GM23338 (cell line): ENCODE measurements around the gene VWA2. TPM values are rescaled to one million over a fixed set of nuclear protein-coding genes. Genes with fewer than 3 reads are reported as not detected.

Experiments
- ATAC-seq: fragments of 200-7000 bp; cut with Tn5 transposase; 3 replicates; pipeline ENCODE4 v1.9.1; 2020
- DNase-seq: peaks from one replicate; pipeline ENCODE4 v3.0.0-alpha.2; 2015; ENCODE audit warnings: low spot score
- H2AFZ ChIP-seq: fragments of 200-600 bp; sonication (generic); 2 replicates; pipeline ENCODE4 v1.8.0; 2016; ENCODE audit warnings: antibody characterized with exemption, mild to moderate bottlenecking, moderate library complexity
- H3F3A ChIP-seq: fragments of 200-600 bp; sonication (generic); replicated peaks from 2 replicates; pipeline ENCODE4 v1.8.0; 2017; ENCODE audit warnings: antibody characterized with exemption, mixed run types, low read depth
- H3K27ac ChIP-seq: fragments of 200-600 bp; sonication (generic); 2 replicates; pipeline ENCODE4 v1.6.1; 2016; ENCODE audit warnings: low read depth
- H3K27me3 ChIP-seq: fragments of 200-600 bp; sonication (generic); 2 replicates; pipeline ENCODE4 v1.8.0; 2016; ENCODE audit warnings: mild to moderate bottlenecking, mixed run types, moderate library complexity; ENCODE audit not compliant: insufficient read depth
- H3K36me3 ChIP-seq: fragments of 200-600 bp; sonication (generic); 2 replicates; pipeline ENCODE4 v1.8.0; 2016; ENCODE audit warnings: mild to moderate bottlenecking; ENCODE audit not compliant: insufficient read depth
- H3K4me1 ChIP-seq: fragments of 200-600 bp; sonication (generic); 2 replicates; pipeline ENCODE4 v1.8.0; 2016; ENCODE audit warnings: mild to moderate bottlenecking, moderate library complexity; ENCODE audit not compliant: insufficient read depth
- H3K4me2 ChIP-seq: fragments of 200-600 bp; sonication (generic); 2 replicates; pipeline ENCODE4 v1.7.1; 2017; ENCODE audit warnings: mixed run types
- H3K4me3 ChIP-seq: fragments of 200-600 bp; sonication (generic); 2 replicates; pipeline ENCODE4 v1.6.1; 2016; ENCODE audit warnings: mixed run types
- H3K79me2 ChIP-seq: fragments of 200-600 bp; sonication (generic); replicated peaks from 2 replicates; pipeline ENCODE4 v1.8.0; 2017; ENCODE audit warnings: mild to moderate bottlenecking; ENCODE audit not compliant: insufficient read depth
- H3K9me2 ChIP-seq: fragments of 200-600 bp; sonication (generic); 2 replicates; pipeline ENCODE4 v1.8.0; 2017; ENCODE audit not compliant: insufficient read depth
- H4K20me1 ChIP-seq: fragments of 200-600 bp; sonication (generic); replicated peaks from 2 replicates; pipeline ENCODE4 v1.8.0; 2017; ENCODE audit warnings: mild to moderate bottlenecking; ENCODE audit not compliant: insufficient read depth
- H3K27ac Mint-ChIP-seq: 2 replicates; pipeline ENCODE4 v1.8.0; 2020; ENCODE audit warnings: inconsistent platforms, mild to moderate bottlenecking, moderate library complexity, mixed read lengths
- H3K27me3 Mint-ChIP-seq: 3 replicates; pipeline ENCODE4 v1.8.0; 2022; ENCODE audit warnings: low read depth, mild to moderate bottlenecking, moderate library complexity, mixed read lengths, inconsistent platforms; ENCODE audit not compliant: insufficient read depth, poor library complexity
- H3K36me3 Mint-ChIP-seq: 3 replicates; pipeline ENCODE4 v1.8.0; 2021; ENCODE audit warnings: low read depth, mild to moderate bottlenecking, inconsistent platforms, moderate library complexity, mixed read lengths
- H3K4me1 Mint-ChIP-seq: 3 replicates; pipeline ENCODE4 v1.8.0; 2020; ENCODE audit warnings: mild to moderate bottlenecking, inconsistent platforms, mixed read lengths
- H3K4me3 Mint-ChIP-seq: 3 replicates; pipeline ENCODE4 v1.8.0; 2021; ENCODE audit warnings: moderate library complexity, mild to moderate bottlenecking, inconsistent platforms, mixed read lengths
- H3K9me3 Mint-ChIP-seq: 3 replicates; pipeline ENCODE4 v1.8.0; 2020; ENCODE audit warnings: moderate library complexity, mild to moderate bottlenecking, inconsistent platforms, mixed read lengths
- CREB1 ChIP-seq: fragments of 250-450 bp; sonication (Bioruptor Pico); IDR thresholded peaks from 2 replicates; pipeline ENCODE4 v1.5.0; 2020; ENCODE audit warnings: low read depth, mild to moderate bottlenecking, moderate library complexity
- CTCF ChIP-seq, 2 experiments: fragments of 200-600 bp in 1 of 2; sonication (generic) in 1 of 2; conservative IDR thresholded peaks; 2 replicates each; pipeline versions ENCODE4 v1.5.1 to v1.6.1; 2016 to 2017; ENCODE audit warnings: antibody characterized with exemption in 2 of 2, low read depth in 2 of 2, mild to moderate bottlenecking in 2 of 2, moderate library complexity in 1 of 2
- ETS1 ChIP-seq: IDR thresholded peaks from 2 replicates; pipeline ENCODE4 v1.6.1; 2016; ENCODE audit warnings: antibody characterized with exemption
- EZH2phosphoT487 ChIP-seq: fragments of 200-600 bp; sonication (generic); IDR thresholded peaks from one replicate; pipeline ENCODE4 v1.8.1; 2018; ENCODE audit warnings: antibody characterized with exemption; ENCODE audit not compliant: unreplicated experiment
- JUNB ChIP-seq: IDR thresholded peaks from one replicate; pipeline ENCODE4 v1.6.1; 2016; ENCODE audit warnings: antibody characterized with exemption; ENCODE audit not compliant: unreplicated experiment
- POLR2AphosphoS5 ChIP-seq: IDR thresholded peaks from 2 replicates; pipeline ENCODE4 v1.6.1; 2016; ENCODE audit warnings: antibody characterized with exemption, low read depth
- REST ChIP-seq: IDR thresholded peaks from one replicate; pipeline ENCODE4 v1.6.1; 2018; ENCODE audit warnings: antibody characterized with exemption; ENCODE audit not compliant: unreplicated experiment
- ZNF331 ChIP-seq: fragments of 250-450 bp; sonication (Bioruptor Pico); IDR thresholded peaks from 2 replicates; pipeline ENCODE4 v1.5.0; 2020; ENCODE audit warnings: low read depth, mild to moderate bottlenecking, moderate library complexity
- polyA plus RNA-seq: library from polyadenylated mRNA; unstranded; fragments of >200 nt; fragmentation: Nextera tagmentation; extraction: Ambion mirVana; gene quantifications from 2 replicates; pipeline ENCODE4 v1.2.1, GENCODE V29; 2016
- total RNA-seq: library from RNA; depleted of rRNA; stranded (reverse); fragments of >200 nt; shearing (Covaris generic); gene quantifications from 2 replicates; pipeline ENCODE4 v1.2.3, GENCODE V29; 2014

The VWA2 gene
- total and polyA plus RNA-seq, 2 experiments from 2014 or later: 0.48 to 3.7 TPM

- TF ChIP-seq REST (no peak), JUNB (no peak), CTCF (conservative IDR thresholded peaks at IDR 0.05; ENCODE audit: low read depth in 2 of 2) (no peak), POLR2AphosphoS5 (no peak), ETS1 (no peak), ZNF331 (no peak), CREB1 (no peak), EZH2phosphoT487 (no peak)
These were observed 36.2 kb upstream of the VWA2 start (continued) for GRCh38 chr10:114202812-114203211.

- no peaks in the 10 kb centered on the region for H3K27me3 Mint-ChIP-seq
- no peaks in the 10 kb centered on the region for H3K79me2 ChIP-seq
- no peak overlapping the region for H3K4me3 ChIP-seq
- no peaks in the 10 kb centered on the region for H3K4me1 ChIP-seq
- no peaks in the 10 kb centered on the region for H3K9me3 Mint-ChIP-seq
- H3K9me2 ChIP-seq: no peaks in the 10 kb centered on the region
- no peak overlapping the region for H3K4me3 Mint-ChIP-seq
- no peak overlapping the region for H3K27ac Mint-ChIP-seq
- no peak for TF ChIP-seq POLR2AphosphoS5
- H3K4me1 Mint-ChIP-seq: no peaks in the 10 kb centered on the region; the same call in 2 of the 3 replicates
- no peak for ATAC-seq
- no peaks in the 10 kb centered on the region for H4K20me1 ChIP-seq
- H3K27ac ChIP-seq: no peak overlapping the region
- no peaks in the 10 kb centered on the region for H3K36me3 Mint-ChIP-seq
- no peak for DNase-seq
- no peak overlapping the region for H3K4me2 ChIP-seq
- H3F3A ChIP-seq: no peaks in the 10 kb centered on the region
- H2AFZ ChIP-seq: no peak overlapping the region
- no peaks in the 10 kb centered on the region for H3K27me3 ChIP-seq
- H3K36me3 ChIP-seq: no peaks in the 10 kb centered on the region
These were observed 32.2 kb upstream of the VWA2 start for GRCh38 chr10:114206902-114207301.
